Cortex of kidney (tissue), 1 donor: ENCODE results near the gene OPCML.

Source experiments
- DNase-seq: peaks from one replicate; lab custom pipeline; 2025; lab: John Stamatoyannopoulos, UW

The OPCML gene

GRCh38 chr11:133503776-133504175 lies 28.5 kb downstream of the OPCML start:
- DNase-seq, result no peak

- no peak for DNase-seq
Observed at GRCh38 chr11:133503236-133503635, 29.1 kb downstream of the OPCML start.

GRCh38 chr11:133501643-133502539 lies 30.4 kb downstream of the OPCML start:
- DNase-seq, result no peak

- DNase-seq, result no peak
Observed at GRCh38 chr11:133500936-133501335, 31.4 kb downstream of the OPCML start.

- no peak for DNase-seq
Observed at GRCh38 chr11:133500435-133500834, 31.9 kb downstream of the OPCML start.

GRCh38 chr11:133498969-133499368 lies 33.3 kb downstream of the OPCML start:
- no peak for DNase-seq

- DNase-seq, result no peak
Observed at GRCh38 chr11:133497477-133498140, 34.7 kb downstream of the OPCML start.

- DNase-seq, result no peak
Observed at GRCh38 chr11:133492895-133493294, 39.4 kb downstream of the OPCML start.

- DNase-seq, result no peak
Observed at GRCh38 chr11:133491680-133492383, 40.5 kb downstream of the OPCML start.

- DNase-seq, result no peak
Observed at GRCh38 chr11:133480722-133481121, 51.6 kb downstream of the OPCML start.

GRCh38 chr11:133479209-133479608 lies 53.1 kb downstream of the OPCML start:
- DNase-seq, result no peak

- DNase-seq, result no peak
Observed at GRCh38 chr11:133477251-133477625, 55.1 kb downstream of the OPCML start.

- no peak for DNase-seq
Observed at GRCh38 chr11:133476570-133477250, 55.6 kb downstream of the OPCML start.

- no peak for DNase-seq
Observed at GRCh38 chr11:133474461-133474860, 57.8 kb downstream of the OPCML start.

- DNase-seq, result no peak
Observed at GRCh38 chr11:133467686-133468085, 64.6 kb downstream of the OPCML start.

GRCh38 chr11:133443206-133443747 lies 89.0 kb downstream of the OPCML start:
- no peak for DNase-seq

- no peak for DNase-seq
Observed at GRCh38 chr11:133441964-133442660, 90.2 kb downstream of the OPCML start.

GRCh38 chr11:133425992-133426391 lies 106.3 kb downstream of the OPCML start:
- DNase-seq, result no peak

GRCh38 chr11:133425245-133425644 lies 107.1 kb downstream of the OPCML start:
- no peak for DNase-seq

GRCh38 chr11:133418218-133418617 lies 114.1 kb downstream of the OPCML start:
- DNase-seq, result no peak

- DNase-seq, result no peak
Observed at GRCh38 chr11:133414506-133414905, 117.8 kb downstream of the OPCML start.
